ENCODE measurements around the gene GHRH. TPM values are rescaled to one million over a fixed set of nuclear protein-coding genes. Genes with fewer than 3 reads are reported as not detected.

Gene GHRH
- total RNA-seq, 1 donor from 2014 or later: not detected

DNA sequence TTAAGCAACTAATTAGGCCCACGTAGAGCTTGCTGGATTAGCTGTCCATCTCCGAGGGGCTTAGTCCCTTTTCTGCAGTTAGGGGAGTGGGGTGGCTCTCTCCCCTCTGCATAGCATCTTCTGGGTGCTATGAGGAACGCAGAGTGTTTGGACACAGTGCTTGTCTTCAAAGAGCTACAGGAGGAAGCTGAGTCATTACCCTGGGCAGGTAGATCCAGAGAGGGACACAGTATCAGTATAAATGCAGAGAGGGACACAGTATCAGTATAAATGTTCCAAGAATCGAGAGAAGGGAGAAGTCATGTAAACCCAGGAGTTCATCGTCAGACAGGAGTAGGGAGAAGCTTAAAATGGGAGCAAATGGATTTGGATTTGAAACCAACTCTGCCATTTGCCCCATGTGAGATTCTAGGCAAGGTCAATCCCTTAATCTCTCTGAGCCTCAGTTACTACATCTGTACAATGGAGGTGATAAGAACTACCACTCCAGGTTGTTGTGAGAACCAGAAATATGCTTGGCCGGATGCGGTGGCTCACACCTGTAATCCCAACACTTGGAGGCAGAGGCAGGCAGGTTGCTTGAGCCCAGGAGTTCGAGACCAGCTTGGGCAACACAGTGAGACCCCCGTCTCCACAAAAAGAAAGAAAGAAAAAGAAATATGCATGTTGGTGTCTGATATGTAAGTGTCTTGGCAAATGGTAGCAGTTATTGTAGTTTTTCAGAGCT lies 5.5 kb upstream of the GHRH start:
- Histone ChIP-seq H3K27me3 (ENCODE audit: control insufficient read depth in 3 of 3, insufficient read depth in 3 of 3, low read length in 3 of 3) (peaks cover 0 to 3% (median 2%) of the 10 kb centered on the region in 3 donors), H3K36me3 (ENCODE audit: control insufficient read depth in 3 of 3, insufficient read depth in 3 of 3, low read length in 3 of 3) (no peaks in the 10 kb centered on the region), H3K9ac (ENCODE audit: low read depth in 1 of 3, low read length in 3 of 3) (no peak overlapping the region), H3K9me3 (ENCODE audit: control insufficient read depth in 3 of 3, low read length in 3 of 3) (no peaks in the 10 kb centered on the region), H3K4me1 (ENCODE audit: control insufficient read depth in 3 of 3, insufficient read depth in 3 of 3, low read length in 3 of 3) (peaks cover 0 to 2% (median 0%) of the 10 kb centered on the region in 3 donors), H3K4me3 (ENCODE audit: low read length in 3 of 3) (no peak overlapping the region), H3K27ac (ENCODE audit: low read depth, low read length) (no peak overlapping the region)

DNA sequence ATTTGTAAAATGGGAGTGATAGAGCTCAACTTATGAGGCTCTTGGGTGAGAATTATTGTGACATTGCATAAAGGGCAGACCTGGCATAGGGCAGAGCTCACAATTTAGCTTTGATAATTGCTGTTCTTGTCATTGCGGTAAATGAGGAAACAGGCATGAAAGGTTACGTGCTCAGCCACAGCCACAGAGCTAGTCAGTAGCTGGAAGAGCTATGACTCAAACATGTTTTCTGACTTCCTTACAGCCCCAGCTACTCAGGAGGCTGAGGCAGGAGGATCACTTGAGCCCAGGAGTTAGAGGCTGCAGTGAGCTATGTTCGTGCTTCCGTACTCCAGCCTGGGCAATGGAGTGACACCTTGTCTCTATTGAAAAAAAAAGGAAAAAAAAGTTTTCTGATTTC lies 3.5 kb upstream of the GHRH start:
- H3K27ac ChIP-seq (ENCODE audit: low read depth, low read length): no peak overlapping the region
- peaks cover 0 to 2% (median 0%) of the 10 kb centered on the region in 3 donors for H3K4me1 ChIP-seq (ENCODE audit: control insufficient read depth in 3 of 3, insufficient read depth in 3 of 3, low read length in 3 of 3)
- H3K4me3 ChIP-seq (ENCODE audit: low read length in 3 of 3): no peak overlapping the region
- H3K27me3 ChIP-seq (ENCODE audit: control insufficient read depth in 3 of 3, insufficient read depth in 3 of 3, low read length in 3 of 3): peaks cover 0 to 11% (median 2%) of the 10 kb centered on the region in 3 donors
- H3K9ac ChIP-seq (ENCODE audit: low read depth in 1 of 3, low read length in 3 of 3): no peak overlapping the region
- H3K36me3 ChIP-seq (ENCODE audit: control insufficient read depth in 3 of 3, insufficient read depth in 3 of 3, low read length in 3 of 3): no peaks in the 10 kb centered on the region
- no peaks in the 10 kb centered on the region for H3K9me3 ChIP-seq (ENCODE audit: control insufficient read depth in 3 of 3, low read length in 3 of 3)

DNA sequence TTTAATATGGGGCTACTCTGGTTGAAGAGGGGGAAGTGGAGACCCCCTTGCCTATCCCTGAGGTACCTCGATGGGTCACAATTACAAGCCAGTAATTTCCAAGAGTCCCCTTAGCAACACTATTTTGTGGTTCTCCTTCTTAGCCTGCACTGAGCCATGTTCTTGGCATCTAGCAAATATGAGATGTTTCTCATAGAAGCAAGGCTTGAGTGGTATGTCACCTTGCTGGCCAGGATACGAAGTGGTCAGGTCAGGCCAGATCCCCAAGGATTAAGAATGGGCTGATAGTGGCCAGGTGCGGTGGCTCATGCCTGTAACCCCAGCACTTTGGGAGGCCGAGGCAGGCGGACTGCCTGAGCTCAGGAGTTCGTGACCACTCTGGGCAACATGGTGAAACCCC lies 2.1 kb upstream of the GHRH start:
- H3K36me3 ChIP-seq (ENCODE audit: control insufficient read depth in 3 of 3, insufficient read depth in 3 of 3, low read length in 3 of 3): no peaks in the 10 kb centered on the region
- H3K27ac ChIP-seq (ENCODE audit: low read depth, low read length): no peak overlapping the region
- peaks cover 0 to 16% (median 2%) of the 10 kb centered on the region in 3 donors for H3K27me3 ChIP-seq (ENCODE audit: control insufficient read depth in 3 of 3, insufficient read depth in 3 of 3, low read length in 3 of 3)
- H3K9me3 ChIP-seq (ENCODE audit: control insufficient read depth in 3 of 3, low read length in 3 of 3): no peaks in the 10 kb centered on the region
- H3K9ac ChIP-seq (ENCODE audit: low read depth in 1 of 3, low read length in 3 of 3): no peak overlapping the region
- H3K4me3 ChIP-seq (ENCODE audit: low read length in 3 of 3): no peak overlapping the region
- no peaks in the 10 kb centered on the region for H3K4me1 ChIP-seq (ENCODE audit: control insufficient read depth in 3 of 3, insufficient read depth in 3 of 3, low read length in 3 of 3)

DNA sequence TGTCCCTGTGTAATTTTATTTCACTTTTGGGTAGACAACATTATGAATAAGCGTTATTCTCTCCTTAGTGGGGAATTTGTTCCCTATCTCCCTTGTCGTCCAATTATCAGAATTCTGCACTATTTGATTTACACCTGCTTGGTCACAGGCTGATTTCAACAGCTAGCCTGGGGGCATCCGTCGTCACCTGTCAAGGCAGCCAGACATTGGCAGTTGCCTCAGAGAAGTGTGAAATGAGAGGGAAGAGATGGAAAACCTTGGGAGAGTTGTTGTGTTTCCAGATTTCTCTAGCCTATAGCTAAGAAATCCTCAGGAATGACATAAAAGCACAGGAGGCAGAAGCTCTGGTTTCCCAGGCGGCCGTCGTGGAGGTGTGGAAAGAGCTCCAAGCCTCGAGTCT lies 891 bp upstream of the GHRH start:
- no peaks in the 10 kb centered on the region for H3K4me1 ChIP-seq (ENCODE audit: control insufficient read depth in 3 of 3, insufficient read depth in 3 of 3, low read length in 3 of 3)
- H3K27me3 ChIP-seq (ENCODE audit: control insufficient read depth in 3 of 3, insufficient read depth in 3 of 3, low read length in 3 of 3): peaks cover 0 to 24% (median 2%) of the 10 kb centered on the region in 3 donors
- H3K9me3 ChIP-seq (ENCODE audit: control insufficient read depth in 3 of 3, low read length in 3 of 3): no peaks in the 10 kb centered on the region
- no peak overlapping the region for H3K9ac ChIP-seq (ENCODE audit: low read depth in 1 of 3, low read length in 3 of 3)
- H3K27ac ChIP-seq (ENCODE audit: low read depth, low read length): no peak overlapping the region
- no peaks in the 10 kb centered on the region for H3K36me3 ChIP-seq (ENCODE audit: control insufficient read depth in 3 of 3, insufficient read depth in 3 of 3, low read length in 3 of 3)
- H3K4me3 ChIP-seq (ENCODE audit: low read length in 3 of 3): no peak overlapping the region

DNA sequence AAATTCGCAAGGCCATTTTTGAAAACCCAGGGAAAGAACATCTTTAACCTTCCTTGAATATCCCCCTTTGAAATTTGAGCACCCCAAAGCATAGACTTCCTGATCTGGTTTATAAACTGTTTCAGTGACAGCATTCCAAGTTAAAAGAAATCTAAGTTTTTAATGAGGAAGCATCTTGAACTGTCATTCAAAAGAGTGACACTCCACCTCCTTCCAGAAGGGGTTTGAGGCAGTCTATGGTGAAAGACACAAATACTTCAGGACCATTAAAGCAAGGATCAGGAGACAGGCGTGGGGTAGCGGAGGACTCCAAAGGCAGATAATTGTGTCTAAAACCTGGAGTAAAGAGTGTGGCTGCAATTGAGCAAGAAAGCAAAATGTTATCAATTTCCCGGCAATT lies 691 bp downstream of the GHRH start:
- Histone ChIP-seq H3K9me3 (ENCODE audit: control insufficient read depth in 3 of 3, low read length in 3 of 3) (no peaks in the 10 kb centered on the region), H3K9ac (ENCODE audit: low read depth in 1 of 3, low read length in 3 of 3) (no peak overlapping the region), H3K4me1 (ENCODE audit: control insufficient read depth in 3 of 3, insufficient read depth in 3 of 3, low read length in 3 of 3) (no peaks in the 10 kb centered on the region), H3K4me3 (ENCODE audit: low read length in 3 of 3) (no peak overlapping the region), H3K27me3 (ENCODE audit: control insufficient read depth in 3 of 3, insufficient read depth in 3 of 3, low read length in 3 of 3) (peaks cover 0 to 29% (median 2%) of the 10 kb centered on the region in 3 donors), H3K27ac (ENCODE audit: low read depth, low read length) (no peak overlapping the region), H3K36me3 (ENCODE audit: control insufficient read depth in 3 of 3, insufficient read depth in 3 of 3, low read length in 3 of 3) (no peaks in the 10 kb centered on the region)

GRCh38 chr20:37259865-37260264 lies 1.7 kb downstream of the GHRH start:
- Histone ChIP-seq H3K36me3 (ENCODE audit: control insufficient read depth in 3 of 3, insufficient read depth in 3 of 3, low read length in 3 of 3) (no peaks in the 10 kb centered on the region), H3K9ac (ENCODE audit: low read depth in 1 of 3, low read length in 3 of 3) (no peak overlapping the region), H3K4me1 (ENCODE audit: control insufficient read depth in 3 of 3, insufficient read depth in 3 of 3, low read length in 3 of 3) (no peaks in the 10 kb centered on the region), H3K9me3 (ENCODE audit: control insufficient read depth in 3 of 3, low read length in 3 of 3) (no peaks in the 10 kb centered on the region), H3K27me3 (ENCODE audit: control insufficient read depth in 3 of 3, insufficient read depth in 3 of 3, low read length in 3 of 3) (peaks cover 0 to 29% (median 2%) of the 10 kb centered on the region in 3 donors), H3K4me3 (ENCODE audit: low read length in 3 of 3) (no peak overlapping the region), H3K27ac (ENCODE audit: low read depth, low read length) (no peak overlapping the region)

DNA sequence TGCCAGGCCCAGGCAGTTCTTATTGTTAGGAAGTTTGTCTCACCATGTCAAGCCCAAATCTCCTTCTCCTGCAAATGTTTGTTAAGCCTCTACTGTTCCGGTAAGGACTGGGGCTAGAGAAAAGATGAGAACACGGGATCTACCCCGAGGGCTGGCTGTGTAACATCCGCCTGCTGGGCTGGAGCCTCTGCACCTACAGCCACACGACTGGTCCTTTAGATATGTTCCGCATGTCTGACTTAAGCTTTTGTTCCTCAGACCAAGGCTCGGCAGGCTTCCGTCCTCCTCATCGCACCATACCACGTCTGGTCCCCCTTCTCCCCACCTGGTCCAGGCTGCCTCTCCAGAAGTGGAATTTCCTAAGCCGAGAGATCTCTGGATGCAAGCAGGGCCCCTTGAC lies 2.6 kb downstream of the GHRH start:
- no peak overlapping the region for H3K4me3 ChIP-seq (ENCODE audit: low read length in 3 of 3)
- H3K27me3 ChIP-seq (ENCODE audit: control insufficient read depth in 3 of 3, insufficient read depth in 3 of 3, low read length in 3 of 3): peaks cover 0 to 29% (median 2%) of the 10 kb centered on the region in 3 donors
- no peaks in the 10 kb centered on the region for H3K36me3 ChIP-seq (ENCODE audit: control insufficient read depth in 3 of 3, insufficient read depth in 3 of 3, low read length in 3 of 3)
- H3K27ac ChIP-seq (ENCODE audit: low read depth, low read length): no peak overlapping the region
- no peak overlapping the region for H3K9ac ChIP-seq (ENCODE audit: low read depth in 1 of 3, low read length in 3 of 3)
- H3K4me1 ChIP-seq (ENCODE audit: control insufficient read depth in 3 of 3, insufficient read depth in 3 of 3, low read length in 3 of 3): no peaks in the 10 kb centered on the region
- H3K9me3 ChIP-seq (ENCODE audit: control insufficient read depth in 3 of 3, low read length in 3 of 3): peaks cover 0 to 4% (median 2%) of the 10 kb centered on the region in 3 donors

- Histone ChIP-seq H3K4me3 (ENCODE audit: low read length in 3 of 3) (no peak overlapping the region), H3K27ac (ENCODE audit: low read depth, low read length) (no peak overlapping the region), H3K9me3 (ENCODE audit: control insufficient read depth in 3 of 3, low read length in 3 of 3) (peaks cover 0 to 4% (median 2%) of the 10 kb centered on the region in 3 donors), H3K4me1 (ENCODE audit: control insufficient read depth in 3 of 3, insufficient read depth in 3 of 3, low read length in 3 of 3) (no peaks in the 10 kb centered on the region), H3K9ac (ENCODE audit: low read depth in 1 of 3, low read length in 3 of 3) (no peak overlapping the region), H3K27me3 (ENCODE audit: control insufficient read depth in 3 of 3, insufficient read depth in 3 of 3, low read length in 3 of 3) (peaks cover 0 to 29% (median 2%) of the 10 kb centered on the region in 3 donors), H3K36me3 (ENCODE audit: control insufficient read depth in 3 of 3, insufficient read depth in 3 of 3, low read length in 3 of 3) (no peaks in the 10 kb centered on the region)
Measured at GRCh38 chr20:37257988-37258387, 3.6 kb downstream of the GHRH start.

DNA sequence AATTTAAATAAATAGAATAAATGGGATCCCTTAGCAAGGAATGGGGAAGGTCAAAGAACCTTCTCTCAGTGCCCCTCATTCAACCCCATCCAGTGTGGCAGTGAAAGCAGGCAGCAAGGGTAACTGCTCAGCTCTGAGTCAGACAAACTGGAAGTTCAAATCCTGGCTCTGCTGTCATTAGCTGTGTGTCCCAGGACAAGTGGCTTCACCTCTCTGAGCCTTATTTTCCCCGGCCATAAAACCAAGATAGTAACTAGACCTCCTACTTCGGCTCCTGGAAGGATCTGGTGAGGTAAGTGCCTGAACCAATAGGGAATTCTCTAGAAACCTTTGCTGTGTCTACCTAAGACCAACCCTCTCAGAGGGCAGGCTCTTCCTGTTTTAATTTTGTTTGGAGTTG lies 4.1 kb downstream of the GHRH start:
- no peaks in the 10 kb centered on the region for H3K36me3 ChIP-seq (ENCODE audit: control insufficient read depth in 3 of 3, insufficient read depth in 3 of 3, low read length in 3 of 3)
- H3K9me3 ChIP-seq (ENCODE audit: control insufficient read depth in 3 of 3, low read length in 3 of 3): peaks cover 0 to 4% (median 2%) of the 10 kb centered on the region in 3 donors
- H3K9ac ChIP-seq (ENCODE audit: low read depth in 1 of 3, low read length in 3 of 3): no peak overlapping the region
- H3K27me3 ChIP-seq (ENCODE audit: control insufficient read depth in 3 of 3, insufficient read depth in 3 of 3, low read length in 3 of 3): peaks cover 0 to 29% (median under 1%) of the 10 kb centered on the region in 3 donors
- H3K4me1 ChIP-seq (ENCODE audit: control insufficient read depth in 3 of 3, insufficient read depth in 3 of 3, low read length in 3 of 3): no peaks in the 10 kb centered on the region
- H3K27ac ChIP-seq (ENCODE audit: low read depth, low read length): no peak overlapping the region
- H3K4me3 ChIP-seq (ENCODE audit: low read length in 3 of 3): no peak overlapping the region

GRCh38 chr20:37256286-37256685 lies 5.3 kb downstream of the GHRH start:
- H3K9me3 ChIP-seq (ENCODE audit: control insufficient read depth in 3 of 3, low read length in 3 of 3): peaks cover 0 to 4% (median 2%) of the 10 kb centered on the region in 3 donors
- H3K27ac ChIP-seq (ENCODE audit: low read depth, low read length): no peak overlapping the region
- no peaks in the 10 kb centered on the region for H3K36me3 ChIP-seq (ENCODE audit: control insufficient read depth in 3 of 3, insufficient read depth in 3 of 3, low read length in 3 of 3)
- peaks cover 0 to 25% (median 0%) of the 10 kb centered on the region in 3 donors for H3K27me3 ChIP-seq (ENCODE audit: control insufficient read depth in 3 of 3, insufficient read depth in 3 of 3, low read length in 3 of 3)
- H3K4me3 ChIP-seq (ENCODE audit: low read length in 3 of 3): no peak overlapping the region
- H3K4me1 ChIP-seq (ENCODE audit: control insufficient read depth in 3 of 3, insufficient read depth in 3 of 3, low read length in 3 of 3): no peaks in the 10 kb centered on the region
- H3K9ac ChIP-seq (ENCODE audit: low read depth in 1 of 3, low read length in 3 of 3): no peak overlapping the region

Measured in skeletal muscle tissue (tissue), 4 donors.